ENCODE data around the gene ZMYM2.

The ZMYM2 gene

DNA sequence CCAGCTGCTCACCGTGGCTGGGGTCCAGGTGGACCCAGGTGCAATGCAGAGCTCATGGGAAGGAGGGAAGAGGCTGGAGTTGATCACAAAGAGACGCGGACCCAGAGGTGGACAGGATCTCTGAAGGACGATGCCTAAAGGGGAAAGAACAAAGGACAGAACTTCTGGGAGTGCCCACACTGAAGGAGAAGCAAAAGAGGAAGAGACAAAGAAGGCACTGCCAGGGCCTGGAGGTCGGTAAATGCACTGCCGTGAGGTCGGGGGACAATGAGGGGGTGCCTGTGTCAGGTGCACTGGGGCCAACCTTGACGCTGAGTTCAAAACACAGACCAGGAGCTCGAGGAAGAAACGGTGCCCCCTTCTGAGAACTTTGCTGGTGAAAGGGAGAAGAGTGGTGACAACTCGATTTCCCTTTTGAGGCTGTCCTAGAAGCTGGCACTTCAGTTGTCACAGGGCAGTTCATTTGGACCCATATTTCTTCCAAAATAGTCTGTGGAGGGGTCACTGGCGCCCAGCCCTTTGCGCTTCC lies 146.7 kb downstream of the ZMYM2 start:
- TF ChIP-seq, protein P1, sequence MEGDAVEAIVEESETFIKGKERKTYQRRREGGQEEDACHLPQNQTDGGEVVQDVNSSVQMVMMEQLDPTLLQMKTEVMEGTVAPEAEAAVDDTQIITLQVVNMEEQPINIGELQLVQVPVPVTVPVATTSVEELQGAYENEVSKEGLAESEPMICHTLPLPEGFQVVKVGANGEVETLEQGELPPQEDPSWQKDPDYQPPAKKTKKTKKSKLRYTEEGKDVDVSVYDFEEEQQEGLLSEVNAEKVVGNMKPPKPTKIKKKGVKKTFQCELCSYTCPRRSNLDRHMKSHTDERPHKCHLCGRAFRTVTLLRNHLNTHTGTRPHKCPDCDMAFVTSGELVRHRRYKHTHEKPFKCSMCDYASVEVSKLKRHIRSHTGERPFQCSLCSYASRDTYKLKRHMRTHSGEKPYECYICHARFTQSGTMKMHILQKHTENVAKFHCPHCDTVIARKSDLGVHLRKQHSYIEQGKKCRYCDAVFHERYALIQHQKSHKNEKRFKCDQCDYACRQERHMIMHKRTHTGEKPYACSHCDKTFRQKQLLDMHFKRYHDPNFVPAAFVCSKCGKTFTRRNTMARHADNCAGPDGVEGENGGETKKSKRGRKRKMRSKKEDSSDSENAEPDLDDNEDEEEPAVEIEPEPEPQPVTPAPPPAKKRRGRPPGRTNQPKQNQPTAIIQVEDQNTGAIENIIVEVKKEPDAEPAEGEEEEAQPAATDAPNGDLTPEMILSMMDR (conservative IDR thresholded peaks at IDR 0.05): no peak
- no peak for TF ChIP-seq ZFX (IDR thresholded peaks at IDR 0.05)
- H3K27ac ChIP-seq: no peak overlapping the region

DNA sequence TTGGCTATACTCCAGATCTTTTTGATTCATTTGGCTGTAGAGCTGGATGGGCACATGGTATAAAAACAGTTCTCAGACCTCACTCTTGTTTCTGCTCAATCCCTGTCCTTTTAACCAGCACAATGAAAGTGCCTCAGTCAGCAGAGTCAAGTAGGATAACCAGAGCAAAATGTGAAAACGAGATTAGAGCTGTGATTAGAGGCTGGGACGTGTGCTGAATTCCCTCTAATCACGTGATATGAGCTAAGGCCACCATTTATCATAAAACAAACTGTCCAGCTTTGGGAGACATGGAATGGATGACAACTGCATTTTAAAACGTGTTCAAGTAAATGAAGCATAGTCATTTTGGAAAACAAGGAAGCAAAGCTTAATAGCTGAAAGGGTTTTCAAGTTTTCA lies 148.2 kb downstream of the ZMYM2 start:
- TF ChIP-seq, protein P1 (conservative IDR thresholded peaks at IDR 0.05): no peak
- no peak for TF ChIP-seq ZFX (IDR thresholded peaks at IDR 0.05)
- H3K27ac ChIP-seq: no peak overlapping the region

DNA sequence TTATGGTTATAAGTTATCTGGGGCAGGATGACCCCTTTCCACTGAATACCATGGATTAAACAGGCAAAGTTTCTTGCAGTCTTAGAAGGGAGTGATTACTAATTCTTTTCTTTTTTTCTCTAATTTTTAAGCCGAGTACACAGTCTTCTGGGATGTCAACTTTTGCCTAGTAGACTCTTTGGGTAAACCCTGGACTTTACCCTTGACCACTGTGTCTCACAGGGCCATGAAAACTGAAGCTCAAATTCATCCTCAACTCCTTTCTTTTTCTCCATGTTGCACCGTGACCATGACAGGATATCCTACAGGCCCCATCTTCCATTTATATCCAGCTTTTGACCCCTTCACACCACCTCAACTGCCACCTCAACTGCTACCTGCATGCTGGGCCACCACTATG lies 150.5 kb downstream of the ZMYM2 start:
- no peak overlapping the region for H3K27ac ChIP-seq
- TF ChIP-seq, protein P1 (conservative IDR thresholded peaks at IDR 0.05): no peak

DNA sequence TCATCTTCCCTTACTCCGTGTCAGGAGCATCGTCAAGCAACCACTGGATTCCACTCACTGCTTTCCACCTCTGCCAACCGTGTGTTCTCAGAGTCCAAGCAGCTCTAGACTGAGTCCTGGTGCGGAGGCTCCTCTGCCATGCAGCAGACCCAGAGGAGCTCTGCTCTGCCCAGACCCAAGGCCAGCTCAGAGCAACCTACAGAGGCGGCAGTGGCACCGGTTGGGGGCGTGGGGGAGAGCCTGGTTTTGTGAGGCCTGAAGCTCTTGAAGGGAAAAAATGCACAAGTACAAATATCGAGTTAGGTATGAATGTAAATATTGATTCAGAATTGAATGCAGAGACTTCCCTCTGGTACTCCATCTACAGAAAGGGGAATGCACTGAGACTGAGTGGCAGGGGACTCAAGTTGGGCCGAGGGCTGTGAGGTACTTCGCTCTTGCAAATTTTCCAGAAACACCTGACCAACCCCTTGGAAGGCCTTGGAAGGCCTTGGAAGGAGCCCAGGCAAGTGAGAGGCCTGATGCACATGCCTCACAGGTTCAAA lies 155.6 kb downstream of the ZMYM2 start:
- no peak overlapping the region for H3K27ac ChIP-seq
- TF ChIP-seq, protein P1 (conservative IDR thresholded peaks at IDR 0.05): no peak
- no peak for TF ChIP-seq ZFX (IDR thresholded peaks at IDR 0.05)

DNA sequence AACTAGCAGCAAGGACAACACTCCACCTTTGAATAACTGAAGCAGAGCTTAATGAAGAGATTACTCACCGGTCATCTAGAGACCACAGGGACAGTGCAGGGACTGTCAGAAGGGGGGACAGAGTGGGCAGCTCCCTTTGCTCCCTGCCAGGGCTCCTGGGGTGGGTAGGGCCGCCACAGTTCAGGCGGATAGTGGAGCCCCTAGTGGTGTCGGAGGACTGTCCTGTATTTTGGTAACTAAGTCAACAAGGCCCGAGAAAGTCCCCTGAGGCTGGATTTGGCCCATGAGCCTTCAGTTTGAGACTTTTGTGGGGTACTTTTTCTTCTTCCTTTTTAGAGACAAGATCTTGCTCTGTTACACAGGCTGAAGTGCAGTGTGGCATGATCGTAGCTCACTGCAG lies 157.7 kb downstream of the ZMYM2 start:
- no peak for TF ChIP-seq ZFX (IDR thresholded peaks at IDR 0.05)
- TF ChIP-seq, protein P1 (conservative IDR thresholded peaks at IDR 0.05): no peak
- H3K27ac ChIP-seq: no peak overlapping the region

DNA sequence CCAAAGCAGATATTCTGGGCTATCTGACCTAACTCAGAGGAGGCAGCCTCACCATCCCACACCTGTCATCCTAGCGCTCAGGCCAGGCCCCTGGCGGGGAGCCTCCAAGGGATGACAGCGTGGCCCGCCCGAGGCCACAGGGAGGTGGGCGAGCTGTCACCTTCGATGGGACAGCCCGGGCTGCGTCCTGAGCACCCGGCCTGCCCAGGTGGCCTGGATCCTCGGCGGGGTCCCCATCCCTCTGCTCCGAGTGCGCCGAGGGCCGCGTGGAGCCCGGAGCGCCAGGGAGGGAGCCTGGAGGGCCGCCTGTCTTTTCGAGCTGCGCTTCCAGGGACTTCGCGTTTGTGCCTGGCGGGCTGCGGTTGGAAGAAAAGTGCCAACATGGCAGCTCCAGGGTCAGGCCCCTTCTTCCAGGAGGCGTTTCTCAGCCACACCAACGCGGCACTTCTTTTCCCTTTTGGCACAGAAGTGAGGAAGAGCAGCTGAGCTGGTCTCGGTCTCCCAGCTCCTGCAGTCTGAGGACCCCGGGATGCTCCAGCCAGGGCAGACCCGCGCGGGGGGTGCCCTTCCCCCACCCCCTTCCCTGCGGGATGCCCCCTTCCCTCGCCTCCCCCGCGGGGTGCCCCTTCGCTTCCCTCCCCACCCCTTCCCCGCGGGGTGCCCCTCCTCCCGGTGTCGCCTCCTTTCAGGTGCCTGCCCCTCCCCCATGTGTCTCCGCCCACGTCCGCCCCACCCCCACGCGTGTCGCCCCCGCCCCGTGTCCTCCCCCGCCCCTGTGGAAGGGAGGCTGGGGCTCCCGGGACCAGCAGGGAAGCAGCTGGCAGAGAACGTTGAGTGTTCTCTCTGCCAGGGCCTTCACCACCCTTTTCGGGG lies 160.0 kb downstream of the ZMYM2 start:
- H3K27ac ChIP-seq: no peak overlapping the region
- TF ChIP-seq, protein P1 (conservative IDR thresholded peaks at IDR 0.05): no peak
- TF ChIP-seq ZFX (IDR thresholded peaks at IDR 0.05): no peak

DNA sequence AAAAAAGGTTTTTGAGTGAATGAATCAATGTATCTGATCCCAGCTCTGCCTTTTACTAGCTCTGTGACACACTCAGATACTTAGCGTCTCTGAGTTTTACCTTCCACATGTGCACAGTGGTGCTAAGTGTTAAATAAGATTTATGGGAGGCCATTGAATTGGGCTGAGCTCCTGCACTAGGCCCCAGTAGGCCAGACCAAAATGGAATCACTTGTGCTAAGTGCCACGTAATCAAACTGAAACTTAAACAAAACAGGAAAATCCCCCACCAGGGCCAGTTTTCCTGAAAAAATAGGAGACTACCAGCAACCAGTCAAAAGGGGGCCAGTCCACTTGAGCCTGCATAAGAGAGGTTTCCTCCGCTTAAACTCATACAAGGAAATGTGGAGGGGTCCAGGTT lies 161.4 kb downstream of the ZMYM2 start:
- TF ChIP-seq ZFX (IDR thresholded peaks at IDR 0.05): no peak
- TF ChIP-seq, protein P1 (conservative IDR thresholded peaks at IDR 0.05): no peak
- no peak overlapping the region for H3K27ac ChIP-seq
